Esophagus squamous epithelium (tissue), 4 donors: ENCODE measurements around the gene PDSS2.

Source experiments
- CTCF ChIP-seq, 6 experiments: fragments of 450-650 bp in 4 of 6; fragments of 200-600 bp in 2 of 6; sonication (generic) in 2 of 6; IDR thresholded peaks; one replicate each; pipeline ENCODE4 v1.5.1; 2016 to 2019; ENCODE audit warnings: antibody characterized with exemption in 6 of 6, mild to moderate bottlenecking in 4 of 6, moderate library complexity in 4 of 6
- POLR2A ChIP-seq, 4 donors: fragments of 450-650 bp; IDR thresholded peaks; one replicate each; pipeline ENCODE4 v1.6.1; 2017; ENCODE audit warnings: antibody characterized with exemption in 4 of 4, mild to moderate bottlenecking in 4 of 4, moderate library complexity in 3 of 4

DNA sequence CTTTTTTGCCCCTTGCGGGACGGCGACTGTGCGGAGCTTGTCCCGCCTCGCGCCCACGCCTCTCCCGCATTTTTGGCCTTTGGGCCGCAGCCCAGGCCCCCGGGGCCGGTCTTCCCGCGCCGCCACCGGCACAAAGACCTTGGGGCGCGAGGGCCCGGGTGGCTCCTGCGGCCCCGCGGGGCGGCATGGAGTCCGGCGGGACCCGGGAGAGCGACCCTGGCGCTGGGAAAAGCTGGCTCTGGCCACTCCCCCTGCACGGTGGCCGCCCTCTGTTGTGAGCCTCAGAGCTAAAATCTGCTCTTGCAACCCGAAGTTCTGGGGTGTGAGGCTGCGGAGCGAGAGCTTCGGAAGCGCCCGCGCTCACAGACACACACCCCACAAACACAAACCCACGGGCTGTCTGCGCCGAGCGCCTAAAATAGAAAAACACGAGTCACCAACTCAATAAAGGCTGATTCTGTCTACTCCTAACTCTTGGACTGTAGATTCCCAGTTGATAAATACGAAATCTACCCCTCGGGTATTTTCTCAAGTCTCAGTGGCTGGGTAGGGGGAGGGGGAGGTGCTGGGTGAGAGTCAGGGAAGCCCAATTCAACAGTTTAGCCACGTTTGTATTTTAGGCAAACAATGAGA lies 343.6 kb downstream of the PDSS2 start:
- TF ChIP-seq CTCF (IDR thresholded peaks at IDR 0.05) (no peak), POLR2A (IDR thresholded peaks at IDR 0.05) (no peak)
